NCI-H1436 treated with DMSO at 0.1 percent for 48 hours (cell line): ENCODE data around the gene MPRIP.

Experiments used
- DNase-seq: peaks from one replicate; lab custom pipeline; 2025; lab: John Stamatoyannopoulos, UW

The MPRIP gene

DNA sequence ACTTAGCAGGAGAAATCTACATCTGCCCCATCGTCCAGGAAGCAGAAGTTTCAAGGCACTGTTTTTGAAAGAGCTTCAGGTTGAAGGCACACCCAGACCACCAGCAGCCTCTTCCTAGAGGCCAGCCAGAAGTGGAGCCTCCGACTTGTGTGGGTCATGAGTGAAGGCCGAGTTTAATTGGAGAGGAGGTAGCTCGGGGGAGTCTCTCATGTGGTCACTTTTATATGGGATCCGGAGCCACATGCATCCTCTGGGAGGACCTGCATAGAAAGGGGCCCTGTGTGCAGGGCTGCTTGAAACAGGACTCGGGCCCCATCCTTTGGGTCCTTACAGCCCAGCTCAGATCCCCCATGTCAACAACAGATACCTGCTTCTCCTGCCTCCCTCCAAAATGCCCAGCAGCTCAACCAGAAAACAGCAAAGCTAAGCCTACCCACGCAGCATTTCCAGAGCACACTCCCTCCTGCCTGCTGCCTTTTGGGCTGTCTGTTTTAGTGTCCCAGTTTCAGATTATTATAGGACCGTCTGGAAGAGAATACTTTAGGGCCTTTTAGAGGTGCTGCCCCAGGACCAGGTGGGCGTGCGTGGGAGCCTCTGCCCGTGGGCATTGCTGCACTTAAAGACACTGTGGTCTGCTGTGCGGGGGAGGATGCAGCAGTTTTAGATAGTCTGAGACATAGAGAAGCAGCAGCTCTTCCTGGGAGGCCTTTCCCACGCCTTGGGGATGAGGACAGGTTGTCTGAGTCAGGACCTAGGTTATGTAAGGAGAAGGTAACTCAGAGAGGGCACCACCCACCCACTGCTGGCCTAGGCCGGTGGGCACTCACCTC lies 29.5 kb downstream of the MPRIP start:
- DNase-seq = no peak

GRCh38 chr17:17072546-17072945 lies 30.3 kb downstream of the MPRIP start:
- DNase-seq = no peak

- no peak for DNase-seq
Measured at GRCh38 chr17:17073030-17073564, 30.8 kb downstream of the MPRIP start.

GRCh38 chr17:17073581-17074403 lies 31.5 kb downstream of the MPRIP start:
- no peak for DNase-seq

- DNase-seq = no peak
Measured at GRCh38 chr17:17075125-17075781, 33.0 kb downstream of the MPRIP start.

DNA sequence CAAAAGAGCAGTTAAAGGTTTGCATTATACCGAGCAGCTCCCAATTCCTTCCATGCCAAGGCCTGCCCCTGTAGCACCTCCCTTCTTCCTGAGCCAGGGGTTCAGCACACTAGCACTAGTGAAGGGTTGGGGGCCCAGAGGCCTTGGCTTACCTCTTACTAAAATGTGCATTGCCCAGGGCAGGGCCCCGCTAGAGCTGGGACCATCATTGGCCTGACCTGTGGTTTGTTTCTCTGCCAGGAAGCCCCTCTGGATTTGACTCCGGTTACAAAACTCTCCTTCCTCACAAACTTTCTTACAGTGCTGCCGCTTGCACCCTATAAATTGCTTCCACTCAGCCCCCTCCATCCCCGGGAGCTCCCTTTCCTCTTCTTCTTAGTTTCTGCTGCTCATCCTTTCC lies 33.8 kb downstream of the MPRIP start:
- no peak for DNase-seq

GRCh38 chr17:17077101-17077500 lies 34.8 kb downstream of the MPRIP start:
- DNase-seq = no peak

- no peak for DNase-seq
Measured at GRCh38 chr17:17077861-17078732, 35.8 kb downstream of the MPRIP start.

- DNase-seq = no peak
Measured at GRCh38 chr17:17078832-17079231, 36.6 kb downstream of the MPRIP start.

- DNase-seq = no peak
Measured at GRCh38 chr17:17079336-17079735, 37.1 kb downstream of the MPRIP start.

DNA sequence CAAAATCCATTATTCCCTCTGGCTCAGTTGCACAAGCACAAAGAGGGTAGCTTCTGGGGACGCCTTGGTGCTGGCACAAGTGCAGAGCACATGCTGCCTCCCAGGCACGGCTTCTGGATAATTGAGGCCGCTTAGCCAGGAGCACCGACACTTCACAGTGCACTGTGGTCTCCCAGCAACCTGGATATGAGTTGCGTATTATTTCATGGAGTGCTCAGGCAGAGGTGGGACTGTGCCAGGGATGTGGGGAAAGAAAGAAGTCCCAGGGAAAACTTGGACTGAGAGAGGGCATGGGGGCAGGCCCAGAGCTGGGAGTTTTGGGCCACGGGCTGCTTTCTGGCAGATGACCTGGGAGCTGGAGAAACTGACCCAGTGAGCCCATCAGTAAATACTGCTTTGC lies 37.5 kb downstream of the MPRIP start:
- DNase-seq = no peak

- DNase-seq = no peak
Measured at GRCh38 chr17:17080181-17080631, 37.9 kb downstream of the MPRIP start.

- DNase-seq = no peak
Measured at GRCh38 chr17:17080781-17081180, 38.5 kb downstream of the MPRIP start.

- no peak for DNase-seq
Measured at GRCh38 chr17:17081304-17081940, 39.2 kb downstream of the MPRIP start.

GRCh38 chr17:17082878-17083277 lies 40.6 kb downstream of the MPRIP start:
- DNase-seq = no peak

DNA sequence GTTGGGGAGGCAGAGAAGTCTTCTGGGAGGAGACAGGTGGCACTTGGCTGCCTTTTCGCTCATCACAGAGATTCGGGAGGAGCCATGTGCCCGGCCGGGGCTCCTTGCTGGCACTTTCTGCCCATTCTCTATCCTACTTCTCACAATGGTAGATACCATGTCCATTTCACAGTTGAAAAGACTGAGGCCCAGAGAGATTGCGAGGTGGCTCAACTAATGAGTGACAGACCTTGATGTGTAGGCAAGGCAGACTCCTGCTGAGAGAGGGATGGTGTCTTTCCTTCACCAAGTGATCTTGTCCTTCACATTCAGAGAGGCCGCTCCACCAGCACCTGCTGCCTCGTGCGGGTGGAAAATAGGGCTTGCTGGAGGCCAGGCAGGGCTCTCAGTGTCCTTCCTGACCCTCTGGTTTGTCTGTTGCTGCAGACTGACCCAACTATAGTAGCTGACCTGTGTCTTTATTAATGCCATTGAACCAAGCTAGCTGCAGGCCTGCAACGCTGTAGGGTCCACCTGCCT lies 42.1 kb downstream of the MPRIP start:
- DNase-seq = no peak

GRCh38 chr17:17084941-17085340 lies 42.7 kb downstream of the MPRIP start:
- no peak for DNase-seq

DNA sequence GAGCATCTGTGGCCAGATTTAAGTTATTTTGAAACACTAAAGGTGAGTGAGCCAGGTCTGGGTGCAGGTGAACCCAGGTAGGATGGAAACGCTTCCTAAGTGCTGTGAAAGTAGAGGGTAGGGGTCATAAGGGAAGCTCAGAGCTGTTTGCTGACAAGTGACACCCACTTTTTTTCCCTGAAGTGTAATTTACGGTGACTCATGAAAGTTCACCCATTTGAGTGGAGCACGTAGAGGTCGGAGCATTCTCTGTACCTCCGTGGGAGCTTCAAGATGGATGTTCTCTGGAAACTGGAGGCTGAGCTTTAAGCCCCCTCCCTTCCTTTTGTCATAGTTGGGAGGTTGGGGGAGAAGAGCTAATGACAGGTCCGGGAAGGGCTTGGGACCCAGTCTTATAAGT lies 44.3 kb downstream of the MPRIP start:
- no peak for DNase-seq

GRCh38 chr17:17087424-17088015 lies 45.3 kb downstream of the MPRIP start:
- no peak for DNase-seq

DNA sequence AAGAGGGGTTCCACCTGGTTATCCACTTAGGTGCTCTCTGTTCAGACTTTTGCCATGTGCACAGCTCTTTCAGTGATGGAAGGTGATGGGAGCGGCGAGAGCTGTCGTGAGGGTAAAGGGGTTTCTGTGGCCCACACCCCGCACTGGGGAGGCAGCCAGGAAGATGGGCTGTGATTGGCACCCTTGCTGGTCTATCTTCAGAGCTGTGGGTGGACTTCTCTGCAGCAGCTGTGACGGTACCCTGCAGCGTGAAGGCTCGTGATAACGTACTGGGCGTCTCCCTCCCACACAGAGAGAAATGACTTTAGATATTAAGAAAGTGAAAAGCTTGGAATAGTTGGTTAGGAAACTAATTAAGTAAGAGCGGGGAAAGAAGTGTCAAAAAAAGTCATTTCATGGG lies 45.8 kb downstream of the MPRIP start:
- no peak for DNase-seq
